ENCODE results near the gene RAPGEF1. TPM values are rescaled to one million over a fixed set of nuclear protein-coding genes. Genes with fewer than 3 reads are reported as not detected.
A peak's percentile ranks its signal among the peaks of the same experiment; 100 is the strongest.
"Not testable (repeated sequence)": the region's sequence is repeated elsewhere in the genome, so short reads cannot be mapped to it uniquely, and the experiment has no call there.

The RAPGEF1 gene
- total RNA-seq, 1 experiment from 2014 or later = 55.6 TPM

DNA sequence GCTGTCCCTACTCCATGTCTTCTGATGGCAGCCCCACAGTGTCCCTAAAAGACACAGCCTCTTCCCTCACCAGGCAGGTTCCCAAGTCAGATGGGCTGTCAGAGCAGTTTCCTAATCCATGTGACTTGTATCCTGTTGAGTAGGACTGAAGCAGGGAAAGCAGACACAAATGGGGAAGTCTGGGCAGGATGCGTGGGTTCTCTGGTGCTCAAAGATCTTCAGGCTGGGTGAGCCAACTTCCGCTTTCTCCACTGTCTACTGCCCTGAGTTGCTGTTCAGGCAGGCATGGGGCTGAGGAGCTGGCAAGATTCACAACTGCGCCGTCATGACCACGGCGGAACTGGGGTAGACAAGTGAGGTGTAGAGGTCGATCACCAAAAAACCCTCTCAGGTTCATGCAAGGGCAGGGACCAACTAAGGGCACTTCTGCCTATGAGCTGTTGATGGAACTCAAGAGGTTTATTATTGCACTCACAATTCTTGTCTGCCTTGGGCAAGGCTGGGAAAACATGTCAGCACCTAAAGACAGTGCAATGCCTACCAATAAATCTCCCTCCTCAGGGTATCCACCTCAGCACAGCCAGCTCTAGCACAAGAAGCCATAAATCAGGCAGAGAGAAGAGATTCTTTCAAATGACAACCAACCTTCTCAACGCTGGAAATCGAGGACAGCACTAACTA lies 83.4 kb downstream of the RAPGEF1 start:
- Histone ChIP-seq H4K20me1 (ENCODE audit: control insufficient read depth, insufficient read depth, insufficient read length) (no peaks in the 10 kb centered on the region), H2BK5ac (ENCODE audit: insufficient read length, low read length) (no peak overlapping the region), H2BK15ac (ENCODE audit: low read depth, low read length) (no peak overlapping the region), H2AFZ (ENCODE audit: low read length) (no peak overlapping the region), H3K9ac (ENCODE audit: extremely low read depth, insufficient read length, low read length) (no peak overlapping the region), H3K9me3 (ENCODE audit: control insufficient read depth, low read depth, low read length) (no peaks in the 10 kb centered on the region), H3K23ac (ENCODE audit: insufficient read length, low read depth, low read length) (no peak overlapping the region), H2AK5ac (ENCODE audit: insufficient read length, low read length) (no peak overlapping the region), H3K79me1 (ENCODE audit: insufficient read depth, low read depth, low read length, poor library complexity, severe bottlenecking) (peaks cover 3% of the 10 kb centered on the region), H4K5ac (ENCODE audit: insufficient read length, low read depth, low read length) (no peak overlapping the region), H3K4me2 (ENCODE audit: insufficient read depth, insufficient read length, low read length) (no peak overlapping the region), H3K27ac (ENCODE audit: insufficient read length, low read depth, low read length) (no peak overlapping the region), H3K56ac (ENCODE audit: insufficient read length, low read depth, low read length) (no peak overlapping the region), H3K27me3 (ENCODE audit: insufficient read depth, low read length) (no peaks in the 10 kb centered on the region), H3K18ac (ENCODE audit: insufficient read length, low read depth, low read length) (no peak overlapping the region), H4K8ac (replicated peaks; ENCODE audit: insufficient read length, low read depth, low read length) (no peak overlapping the region), H3T11ph (ENCODE audit: low read length) (no peak overlapping the region), H2BK12ac (ENCODE audit: insufficient read length, low read depth, low read length) (no peak overlapping the region), H4K91ac (ENCODE audit: insufficient read length, low read depth, low read length) (no peak overlapping the region), H2BK120ac (ENCODE audit: low read depth, low read length, poor library complexity, severe bottlenecking) (no peak overlapping the region), H3K4ac (ENCODE audit: low read depth, low read length) (no peak overlapping the region), H3K4me1 (ENCODE audit: insufficient read depth, low read length) (peaks cover 24% of the 10 kb centered on the region; the same call in 1 of the 2 replicates), H3K79me2 (ENCODE audit: insufficient read depth, low read length) (peaks cover 6% of the 10 kb centered on the region; the same call in 1 of the 2 replicates), H3K23me2 (ENCODE audit: insufficient read length, low read depth, low read length, poor library complexity, severe bottlenecking) (no peaks in the 10 kb centered on the region), H3K14ac (ENCODE audit: insufficient read depth, low read length) (no peak overlapping the region), H2BK20ac (ENCODE audit: low read depth, low read length, poor library complexity, severe bottlenecking) (no peak overlapping the region)
- WGBS (ENCODE audit: extremely low coverage, insufficient read length, low lambda C conversion rate) = no CpG with 5 or more reads among the region's 9 CpGs
- Mint-ChIP-seq H3K27me3 (ENCODE audit: low read depth) (no peaks in the 10 kb centered on the region), H3K4me3 (no peak overlapping the region), H3K9me3 (no peaks in the 10 kb centered on the region), H3K27ac (peak overlapping the region in 1 of 3 experiments; percentile 1; a peak in 1 of 7 replicates), H3K36me3 (ENCODE audit: insufficient read depth in 1 of 3, low read depth in 3 of 3) (no peaks in the 10 kb centered on the region), H3K4me1 (peaks cover 30 to 46% of the 10 kb centered on the region in 2 experiments)
- no peak for TF ChIP-seq CTCF (conservative IDR thresholded peaks at IDR 0.05)
- no peak for DNase-seq

GRCh38 chr9:131654369-131654768 lies 85.5 kb downstream of the RAPGEF1 start:
- not testable (repeated sequence) for H3K79me2 ChIP-seq (ENCODE audit: insufficient read depth, low read length); H3K23me2 ChIP-seq (ENCODE audit: insufficient read length, low read depth, low read length, poor library complexity, severe bottlenecking)

More at GRCh38 chr9:131654369-131654768, 85.5 kb downstream of the RAPGEF1 start:
- not testable (repeated sequence) for H3K9ac ChIP-seq (ENCODE audit: extremely low read depth, insufficient read length, low read length); H3K18ac ChIP-seq (ENCODE audit: insufficient read length, low read depth, low read length); H4K91ac ChIP-seq (ENCODE audit: insufficient read length, low read depth, low read length); H3K9me3 Mint-ChIP-seq; H3K27me3 ChIP-seq (ENCODE audit: insufficient read depth, low read length); H3K4me3 Mint-ChIP-seq; H3K56ac ChIP-seq (ENCODE audit: insufficient read length, low read depth, low read length); H2BK12ac ChIP-seq (ENCODE audit: insufficient read length, low read depth, low read length); H4K8ac ChIP-seq (replicated peaks; ENCODE audit: insufficient read length, low read depth, low read length); DNase-seq; H2AFZ ChIP-seq (ENCODE audit: low read length); H3K4ac ChIP-seq (ENCODE audit: low read depth, low read length); H3K23ac ChIP-seq (ENCODE audit: insufficient read length, low read depth, low read length); H3K27ac ChIP-seq (ENCODE audit: insufficient read length, low read depth, low read length); H2BK15ac ChIP-seq (ENCODE audit: low read depth, low read length); H3K27ac Mint-ChIP-seq; H4K20me1 ChIP-seq (ENCODE audit: control insufficient read depth, insufficient read depth, insufficient read length); H3T11ph ChIP-seq (ENCODE audit: low read length); H3K9me3 ChIP-seq (ENCODE audit: control insufficient read depth, low read depth, low read length); H3K14ac ChIP-seq (ENCODE audit: insufficient read depth, low read length); H2BK20ac ChIP-seq (ENCODE audit: low read depth, low read length, poor library complexity, severe bottlenecking); H3K4me2 ChIP-seq (ENCODE audit: insufficient read depth, insufficient read length, low read length); H3K79me1 ChIP-seq (ENCODE audit: insufficient read depth, low read depth, low read length, poor library complexity, severe bottlenecking); H2AK5ac ChIP-seq (ENCODE audit: insufficient read length, low read length); H2BK120ac ChIP-seq (ENCODE audit: low read depth, low read length, poor library complexity, severe bottlenecking); H2BK5ac ChIP-seq (ENCODE audit: insufficient read length, low read length); H3K27me3 Mint-ChIP-seq (ENCODE audit: low read depth); H4K5ac ChIP-seq (ENCODE audit: insufficient read length, low read depth, low read length)
- no CpG with 5 or more reads among the region's 5 CpGs for WGBS (ENCODE audit: extremely low coverage, insufficient read length, low lambda C conversion rate)
- Mint-ChIP-seq H3K4me1 (peaks cover 14 to 29% of the 10 kb centered on the region in 2 experiments), H3K36me3 (ENCODE audit: insufficient read depth in 1 of 3, low read depth in 3 of 3) (peaks cover 0 to 12% (median 3%) of the 10 kb centered on the region in 3 experiments; a peak in 5 of 7 replicates)
- peaks cover 18% of the 10 kb centered on the region; the same call in 1 of the 2 replicates for H3K4me1 ChIP-seq (ENCODE audit: insufficient read depth, low read length)

Data from H9 (cell line).